A673 (cell line): ENCODE data around the gene CR1.

Experiments
- EZH2 ChIP-seq: fragments of 200-600 bp; sonication (generic); IDR thresholded peaks from 2 replicates; pipeline ENCODE4 v1.6.1; 2017; ENCODE audit warnings: borderline replicate concordance, low read depth, mild to moderate bottlenecking, mixed read lengths, antibody characterized with exemption, low read length; ENCODE audit not compliant: poor library complexity, severe bottlenecking
- TF ChIP-seq, protein P1 (sequence below): fragments of 300-800, 200-600 bp; sonication (generic); conservative IDR thresholded peaks from 2 replicates; pipeline ENCODE4 v1.5.1; 2017; ENCODE audit warnings: low read depth, mild to moderate bottlenecking, antibody characterized with exemption, low read length, moderate library complexity, mixed read lengths

DNA sequence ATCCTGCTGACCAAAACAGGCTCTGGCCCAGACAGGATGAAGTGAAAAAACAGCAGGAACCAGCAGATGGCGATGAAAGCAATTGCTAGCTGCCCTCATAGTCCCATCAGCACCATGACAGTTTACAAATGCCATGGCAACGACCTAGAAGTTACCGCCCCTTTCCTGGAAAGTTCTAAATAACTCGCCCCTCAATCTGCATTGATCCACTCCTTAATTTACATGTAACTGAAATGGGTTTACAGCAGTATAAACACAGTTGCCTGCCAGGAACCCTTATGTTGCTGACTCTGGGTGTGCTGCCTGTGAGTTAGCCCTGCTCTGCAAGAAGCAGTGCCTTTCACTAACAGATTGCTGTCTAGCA lies 83.5 kb downstream of the CR1 start:
- TF ChIP-seq, protein P1, sequence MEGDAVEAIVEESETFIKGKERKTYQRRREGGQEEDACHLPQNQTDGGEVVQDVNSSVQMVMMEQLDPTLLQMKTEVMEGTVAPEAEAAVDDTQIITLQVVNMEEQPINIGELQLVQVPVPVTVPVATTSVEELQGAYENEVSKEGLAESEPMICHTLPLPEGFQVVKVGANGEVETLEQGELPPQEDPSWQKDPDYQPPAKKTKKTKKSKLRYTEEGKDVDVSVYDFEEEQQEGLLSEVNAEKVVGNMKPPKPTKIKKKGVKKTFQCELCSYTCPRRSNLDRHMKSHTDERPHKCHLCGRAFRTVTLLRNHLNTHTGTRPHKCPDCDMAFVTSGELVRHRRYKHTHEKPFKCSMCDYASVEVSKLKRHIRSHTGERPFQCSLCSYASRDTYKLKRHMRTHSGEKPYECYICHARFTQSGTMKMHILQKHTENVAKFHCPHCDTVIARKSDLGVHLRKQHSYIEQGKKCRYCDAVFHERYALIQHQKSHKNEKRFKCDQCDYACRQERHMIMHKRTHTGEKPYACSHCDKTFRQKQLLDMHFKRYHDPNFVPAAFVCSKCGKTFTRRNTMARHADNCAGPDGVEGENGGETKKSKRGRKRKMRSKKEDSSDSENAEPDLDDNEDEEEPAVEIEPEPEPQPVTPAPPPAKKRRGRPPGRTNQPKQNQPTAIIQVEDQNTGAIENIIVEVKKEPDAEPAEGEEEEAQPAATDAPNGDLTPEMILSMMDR, result peak; percentile 63
- TF ChIP-seq EZH2, result no peak
